MM.1S (cell line): ENCODE data around the gene KRT81.

Experiments
- DNase-seq: peaks from one replicate; pipeline ENCODE4 v3.0.0-alpha.2; 2015
- H2AFZ ChIP-seq: fragments of 300-600 bp; sonication (generic); 2 replicates; pipeline ENCODE4 v1.6.0; 2016; ENCODE audit warnings: antibody characterized with exemption, low read length
- H3F3A ChIP-seq: fragments of 300-600 bp; sonication (generic); 2 replicates; pipeline ENCODE4 v1.6.1; 2016; ENCODE audit warnings: mild to moderate bottlenecking, antibody characterized with exemption, low read length, moderate library complexity, mixed read lengths; ENCODE audit not compliant: insufficient read depth
- H3K27ac ChIP-seq: fragments of 300-600 bp; sonication (generic); 2 replicates; pipeline ENCODE4 v1.5.1; 2016; ENCODE audit warnings: mild to moderate bottlenecking, low read length
- H3K27me3 ChIP-seq: fragments of 300-600 bp; sonication (generic); replicated peaks from 2 replicates; pipeline ENCODE4 v1.6.0; 2016; ENCODE audit warnings: low read length; ENCODE audit not compliant: insufficient read depth
- H3K36me3 ChIP-seq: fragments of 300-600 bp; sonication (generic); replicated peaks from 2 replicates; pipeline ENCODE4 v1.6.1; 2016; ENCODE audit warnings: mild to moderate bottlenecking, low read length, mixed read lengths; ENCODE audit not compliant: insufficient read depth
- H3K4me1 ChIP-seq: fragments of 300-600 bp; sonication (generic); 2 replicates; pipeline ENCODE4 v1.6.1; 2016; ENCODE audit warnings: low read length, mixed read lengths
- H3K4me2 ChIP-seq: fragments of 300-600 bp; sonication (generic); 2 replicates; pipeline ENCODE4 v1.6.0; 2016; ENCODE audit warnings: low read depth, low read length
- H3K4me3 ChIP-seq: fragments of 300-600 bp; sonication (generic); 2 replicates; pipeline ENCODE4 v1.5.1; 2016; ENCODE audit warnings: low read length, mixed read lengths
- H3K79me2 ChIP-seq: fragments of 300-600 bp; sonication (generic); 2 replicates; pipeline ENCODE4 v1.6.1; 2016; ENCODE audit warnings: mixed run types, low read length, mixed read lengths
- H3K9ac ChIP-seq: fragments of 300-600 bp; sonication (generic); 2 replicates; pipeline ENCODE4 v1.6.1; 2016; ENCODE audit warnings: low read length, mixed read lengths
- H3K9me2 ChIP-seq: fragments of 300-600 bp; sonication (generic); replicated peaks from 2 replicates; pipeline ENCODE4 v1.6.1; 2016; ENCODE audit warnings: mild to moderate bottlenecking, low read length, mixed read lengths; ENCODE audit not compliant: insufficient read depth
- H3K9me3 ChIP-seq: fragments of 300-600 bp; sonication (generic); replicated peaks from 2 replicates; pipeline ENCODE4 v1.6.1; 2016; ENCODE audit warnings: mild to moderate bottlenecking, low read length, mixed read lengths; ENCODE audit not compliant: insufficient read depth
- H4K20me1 ChIP-seq: fragments of 300-600 bp; sonication (generic); 2 replicates; pipeline ENCODE4 v1.6.1; 2016; ENCODE audit warnings: mild to moderate bottlenecking, low read length, moderate library complexity, mixed read lengths; ENCODE audit not compliant: insufficient read depth
- EZH2 ChIP-seq: fragments of 300-600 bp; sonication (generic); optimal IDR thresholded peaks from 2 replicates; pipeline ENCODE3; 2017; ENCODE audit warnings: low read depth, mild to moderate bottlenecking, antibody characterized with exemption, low read length, mixed read lengths
- EZH2phosphoT487 ChIP-seq: fragments of 300-600 bp; sonication (generic); IDR thresholded peaks from 2 replicates; pipeline ENCODE4 v1.6.1; 2018; ENCODE audit warnings: antibody characterized with exemption, low read length
- TF ChIP-seq, protein P1 (sequence below): fragments of 300-600 bp; sonication (generic); IDR thresholded peaks from 2 replicates; pipeline ENCODE4 v1.5.1; 2016; ENCODE audit warnings: antibody characterized with exemption, low read length, mixed read lengths

Gene KRT81

GRCh38 chr12:52322069-52322468 is 30.7 kb upstream of the KRT81 start:
- Histone ChIP-seq H3K4me1 (no peaks in the 10 kb centered on the region), H3K79me2 (no peaks in the 10 kb centered on the region), H3K36me3 (no peaks in the 10 kb centered on the region), H4K20me1 (no peaks in the 10 kb centered on the region), H3K4me2 (no peak overlapping the region), H3K9me2 (no peaks in the 10 kb centered on the region), H2AFZ (no peak overlapping the region), H3K9ac (no peak overlapping the region), H3F3A (no peaks in the 10 kb centered on the region), H3K27ac (no peak overlapping the region), H3K27me3 (peaks cover 76% of the 10 kb centered on the region), H3K4me3 (no peak overlapping the region), H3K9me3 (no peaks in the 10 kb centered on the region)
- no peak for TF ChIP-seq EZH2
- TF ChIP-seq, protein P1, sequence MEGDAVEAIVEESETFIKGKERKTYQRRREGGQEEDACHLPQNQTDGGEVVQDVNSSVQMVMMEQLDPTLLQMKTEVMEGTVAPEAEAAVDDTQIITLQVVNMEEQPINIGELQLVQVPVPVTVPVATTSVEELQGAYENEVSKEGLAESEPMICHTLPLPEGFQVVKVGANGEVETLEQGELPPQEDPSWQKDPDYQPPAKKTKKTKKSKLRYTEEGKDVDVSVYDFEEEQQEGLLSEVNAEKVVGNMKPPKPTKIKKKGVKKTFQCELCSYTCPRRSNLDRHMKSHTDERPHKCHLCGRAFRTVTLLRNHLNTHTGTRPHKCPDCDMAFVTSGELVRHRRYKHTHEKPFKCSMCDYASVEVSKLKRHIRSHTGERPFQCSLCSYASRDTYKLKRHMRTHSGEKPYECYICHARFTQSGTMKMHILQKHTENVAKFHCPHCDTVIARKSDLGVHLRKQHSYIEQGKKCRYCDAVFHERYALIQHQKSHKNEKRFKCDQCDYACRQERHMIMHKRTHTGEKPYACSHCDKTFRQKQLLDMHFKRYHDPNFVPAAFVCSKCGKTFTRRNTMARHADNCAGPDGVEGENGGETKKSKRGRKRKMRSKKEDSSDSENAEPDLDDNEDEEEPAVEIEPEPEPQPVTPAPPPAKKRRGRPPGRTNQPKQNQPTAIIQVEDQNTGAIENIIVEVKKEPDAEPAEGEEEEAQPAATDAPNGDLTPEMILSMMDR: no peak
- TF ChIP-seq EZH2phosphoT487: no peak
- no peak for DNase-seq

DNA sequence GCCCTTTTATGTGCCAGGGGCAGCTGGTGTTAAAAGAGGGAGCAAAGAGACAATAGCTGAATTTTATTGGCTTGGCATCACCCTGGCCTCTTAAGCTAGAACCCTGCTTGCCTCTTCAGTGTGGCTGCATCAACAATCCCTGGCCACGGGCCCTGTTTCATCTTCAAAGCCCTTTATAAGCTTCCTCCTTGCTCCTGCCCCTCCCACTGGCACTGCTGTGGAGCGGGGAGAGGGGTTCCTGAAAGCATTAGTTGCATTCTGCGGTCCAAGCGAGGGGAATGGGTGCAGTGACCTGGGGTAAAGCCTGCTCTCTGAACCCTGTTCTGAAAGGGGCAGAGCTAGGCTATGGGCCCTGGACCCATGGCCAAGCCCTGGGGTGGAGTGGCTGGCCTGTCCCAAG is 30.1 kb upstream of the KRT81 start:
- H3K4me1 ChIP-seq: no peaks in the 10 kb centered on the region
- H3K4me2 ChIP-seq: no peak overlapping the region
- no peak overlapping the region for H3K9ac ChIP-seq
- no peak overlapping the region for H2AFZ ChIP-seq
- no peaks in the 10 kb centered on the region for H3K79me2 ChIP-seq
- H3K9me3 ChIP-seq: no peaks in the 10 kb centered on the region
- H3K27me3 ChIP-seq: peaks cover 80% of the 10 kb centered on the region
- H3F3A ChIP-seq: no peaks in the 10 kb centered on the region
- no peaks in the 10 kb centered on the region for H3K9me2 ChIP-seq
- no peak for DNase-seq
- H3K27ac ChIP-seq: no peak overlapping the region
- TF ChIP-seq, protein P1: no peak
- TF ChIP-seq EZH2phosphoT487: no peak
- TF ChIP-seq EZH2: no peak
- H4K20me1 ChIP-seq: no peaks in the 10 kb centered on the region
- H3K36me3 ChIP-seq: no peaks in the 10 kb centered on the region
- no peak overlapping the region for H3K4me3 ChIP-seq

DNA sequence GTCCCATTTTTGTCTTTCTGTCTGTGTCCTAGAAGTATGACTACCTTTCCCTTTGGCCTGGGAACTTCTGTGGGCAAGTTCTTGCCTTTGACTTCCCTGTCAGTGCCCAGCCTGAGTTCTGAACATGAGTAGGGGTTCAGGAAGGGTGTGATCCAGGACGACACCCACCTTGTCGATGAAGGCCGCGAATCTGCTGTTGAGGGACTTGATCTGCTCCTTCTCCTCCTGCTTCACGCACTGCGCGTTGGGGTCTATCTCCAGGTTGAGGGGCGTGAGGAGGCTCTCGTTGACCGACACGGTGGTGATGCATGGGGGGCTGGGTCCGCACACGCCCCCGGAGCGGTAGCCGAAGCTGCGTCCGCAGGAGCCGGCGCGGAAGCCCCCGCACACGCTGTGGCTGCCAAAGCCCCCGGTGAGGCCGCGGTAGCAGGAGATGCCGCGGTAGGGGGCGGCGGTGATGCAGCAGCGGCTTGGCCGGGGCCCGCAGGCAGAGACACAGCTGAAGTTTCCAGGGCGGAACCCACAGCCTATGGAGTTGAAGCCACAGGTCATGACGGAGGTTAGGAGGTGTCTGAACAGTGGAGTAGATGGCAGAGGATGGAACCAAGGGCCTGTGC is 29.6 kb upstream of the KRT81 start, which contains the start of gene KRT83:
Gene KRT83, minus strand, starts transcription at position 615 of the 617 bp plus-strand sequence. Its CDS starts 63 bp downstream, at position 552.
- Histone ChIP-seq H3K9me3 (no peaks in the 10 kb centered on the region), H2AFZ (no peak within 1 kb of the TSS), H3K27me3 (peaks cover 80% of the 10 kb centered on the region), H3K27ac (no peak within 1 kb of the TSS), H3K79me2 (no peaks in the 10 kb centered on the region), H3F3A (no peaks in the 10 kb centered on the region), H3K4me1 (no peaks in the 10 kb centered on the region), H3K4me3 (no peak within 1 kb of the TSS), H3K36me3 (no peaks in the 10 kb centered on the region), H3K9me2 (no peaks in the 10 kb centered on the region), H3K4me2 (no peak within 1 kb of the TSS), H4K20me1 (no peaks in the 10 kb centered on the region), H3K9ac (no peak within 1 kb of the TSS)
- TF ChIP-seq, protein P1: no peak
- TF ChIP-seq EZH2 (no peak), EZH2phosphoT487 (no peak)
- DNase-seq: no peak
